ENCODE measurements around the gene TATDN3.

The TATDN3 gene

DNA sequence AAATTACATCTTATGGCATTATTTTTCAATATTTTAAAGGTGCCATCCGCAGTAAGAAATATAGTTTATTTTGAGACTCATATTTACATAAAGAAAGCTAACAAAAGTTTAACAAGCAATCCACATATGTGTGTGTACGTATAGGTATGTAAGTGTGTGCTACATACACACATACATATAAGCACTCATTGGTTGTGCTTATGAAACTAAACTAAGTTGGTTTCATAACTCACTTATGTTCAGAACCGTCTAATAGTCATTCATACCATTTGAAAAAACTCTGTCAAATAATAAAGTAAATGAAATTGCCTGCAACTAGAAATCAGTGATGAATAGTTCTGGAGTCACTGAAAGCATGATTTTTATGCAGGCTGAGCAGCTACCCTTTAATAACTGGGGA is 14.1 kb downstream of the TATDN3 start:
- Histone ChIP-seq H4K20me1 (ENCODE audit: insufficient read depth, low read length) (no peaks in the 10 kb centered on the region), H3K9ac (ENCODE audit: low read length) (no peak overlapping the region), H3K4me1 (ENCODE audit: insufficient read depth, low read length, severe bottlenecking) (no peaks in the 10 kb centered on the region), H3K4me3 (ENCODE audit: low read depth, low read length, poor library complexity, severe bottlenecking) (no peak overlapping the region), H3K36me3 (ENCODE audit: insufficient read depth, low read length) (peaks cover 48% of the 10 kb centered on the region), H3K79me2 (ENCODE audit: insufficient read depth, low read length) (no peaks in the 10 kb centered on the region), H3K27me3 (ENCODE audit: insufficient read depth, low read length) (no peaks in the 10 kb centered on the region), H3K27ac (ENCODE audit: low read depth, low read length, poor library complexity, severe bottlenecking) (no peak overlapping the region), H2AFZ (ENCODE audit: low read length) (no peak overlapping the region), H3F3A (ENCODE audit: insufficient read depth, low read length) (no peaks in the 10 kb centered on the region), H3K9me2 (ENCODE audit: low read depth, low read length) (no peaks in the 10 kb centered on the region), H3K4me2 (ENCODE audit: low read length) (no peak overlapping the region), H3K9me3 (ENCODE audit: low read length) (no peaks in the 10 kb centered on the region)
- no peak for TF ChIP-seq EZH2 (IDR thresholded peaks at IDR 0.05; ENCODE audit: borderline replicate concordance, low read length)
- TF ChIP-seq, protein P1, sequence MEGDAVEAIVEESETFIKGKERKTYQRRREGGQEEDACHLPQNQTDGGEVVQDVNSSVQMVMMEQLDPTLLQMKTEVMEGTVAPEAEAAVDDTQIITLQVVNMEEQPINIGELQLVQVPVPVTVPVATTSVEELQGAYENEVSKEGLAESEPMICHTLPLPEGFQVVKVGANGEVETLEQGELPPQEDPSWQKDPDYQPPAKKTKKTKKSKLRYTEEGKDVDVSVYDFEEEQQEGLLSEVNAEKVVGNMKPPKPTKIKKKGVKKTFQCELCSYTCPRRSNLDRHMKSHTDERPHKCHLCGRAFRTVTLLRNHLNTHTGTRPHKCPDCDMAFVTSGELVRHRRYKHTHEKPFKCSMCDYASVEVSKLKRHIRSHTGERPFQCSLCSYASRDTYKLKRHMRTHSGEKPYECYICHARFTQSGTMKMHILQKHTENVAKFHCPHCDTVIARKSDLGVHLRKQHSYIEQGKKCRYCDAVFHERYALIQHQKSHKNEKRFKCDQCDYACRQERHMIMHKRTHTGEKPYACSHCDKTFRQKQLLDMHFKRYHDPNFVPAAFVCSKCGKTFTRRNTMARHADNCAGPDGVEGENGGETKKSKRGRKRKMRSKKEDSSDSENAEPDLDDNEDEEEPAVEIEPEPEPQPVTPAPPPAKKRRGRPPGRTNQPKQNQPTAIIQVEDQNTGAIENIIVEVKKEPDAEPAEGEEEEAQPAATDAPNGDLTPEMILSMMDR (IDR thresholded peaks at IDR 0.05; ENCODE audit: low read length) = no peak

DNA sequence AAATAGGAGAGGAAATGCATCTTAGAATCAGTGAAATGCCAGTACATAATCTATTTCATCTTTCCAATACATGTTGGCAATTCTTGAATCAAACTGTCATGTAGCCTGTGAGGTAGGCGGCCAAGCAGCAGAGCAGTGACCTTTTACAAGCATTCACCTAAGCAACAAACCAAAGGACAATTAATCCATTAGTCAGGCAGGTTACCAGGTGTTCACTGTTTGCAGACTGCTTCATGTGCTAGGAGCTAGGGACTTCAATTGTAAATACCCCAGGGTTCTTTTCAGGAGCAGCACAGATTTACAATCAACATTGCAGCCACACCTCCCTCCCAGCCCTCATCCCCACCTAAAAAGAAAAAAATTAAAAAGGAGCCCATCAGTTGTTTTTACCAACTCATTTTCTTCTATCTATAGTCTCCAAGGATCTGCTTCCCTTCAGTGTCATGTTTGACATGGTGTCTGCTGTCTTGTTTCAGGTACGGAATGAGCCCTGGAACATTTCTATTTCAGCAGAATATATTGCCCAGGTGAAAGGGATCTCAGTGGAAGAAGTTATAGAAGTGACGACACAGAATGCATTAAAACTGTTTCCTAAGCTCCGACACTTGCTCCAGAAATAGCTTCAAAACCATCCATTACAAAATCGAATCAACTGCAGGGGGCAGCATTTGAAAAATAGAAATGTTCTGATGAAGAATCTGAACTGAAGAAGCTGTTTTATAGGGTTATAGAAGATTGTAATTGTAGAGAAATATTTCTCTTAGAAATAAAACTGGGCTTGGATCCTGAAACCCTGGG is 23.0 kb downstream of the TATDN3 start:
- Histone ChIP-seq H3K9ac (ENCODE audit: low read length) (no peak overlapping the region), H3K36me3 (ENCODE audit: insufficient read depth, low read length) (no peaks in the 10 kb centered on the region; the same call in 1 of the 2 replicates), H3K9me2 (ENCODE audit: low read depth, low read length) (no peaks in the 10 kb centered on the region)

DNA sequence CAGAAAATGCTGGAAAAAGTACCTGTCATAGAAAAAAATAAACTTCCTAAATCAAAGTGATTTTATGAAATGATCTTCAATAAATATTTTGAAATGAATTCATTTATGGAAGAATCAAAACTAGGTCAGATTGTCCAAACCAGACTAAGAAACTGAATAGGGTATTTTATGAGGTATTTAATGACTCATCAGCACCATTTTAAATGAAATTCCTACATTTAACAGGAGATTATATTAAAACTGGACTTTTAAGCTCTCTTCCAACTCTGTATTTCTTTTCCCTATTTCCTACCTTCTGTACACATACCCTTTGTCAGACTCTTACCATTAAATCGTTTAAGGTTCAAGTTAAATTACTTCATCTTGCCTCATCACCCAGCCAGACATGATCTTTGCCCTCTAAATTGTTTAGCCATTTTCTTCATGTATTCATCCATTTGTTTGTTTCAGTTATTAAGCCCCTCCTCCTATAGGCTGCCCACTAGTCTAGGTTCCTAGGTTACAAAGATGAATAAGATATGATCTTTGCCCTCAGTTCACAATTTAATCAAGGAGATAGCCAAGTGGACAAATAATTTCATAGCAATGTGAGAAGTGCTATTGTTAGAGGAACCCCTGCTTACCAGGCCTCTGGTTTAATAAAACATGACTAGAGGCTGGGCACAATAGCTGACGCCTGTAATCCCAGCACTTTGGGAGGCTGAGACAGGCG is 25.0 kb downstream of the TATDN3 start:
- no peak overlapping the region for H3K9ac ChIP-seq (ENCODE audit: low read length)
- H3K36me3 ChIP-seq (ENCODE audit: insufficient read depth, low read length) = no peaks in the 10 kb centered on the region; the same call in 1 of the 2 replicates
- no peaks in the 10 kb centered on the region for H3K9me3 ChIP-seq (ENCODE audit: low read length)
- no peak overlapping the region for H3K4me2 ChIP-seq (ENCODE audit: low read length)
- no peaks in the 10 kb centered on the region for H4K20me1 ChIP-seq (ENCODE audit: insufficient read depth, low read length)
- H3K27me3 ChIP-seq (ENCODE audit: insufficient read depth, low read length) = no peaks in the 10 kb centered on the region
- no peak overlapping the region for H2AFZ ChIP-seq (ENCODE audit: low read length)
- H3K4me1 ChIP-seq (ENCODE audit: insufficient read depth, low read length, severe bottlenecking) = peaks cover 18% of the 10 kb centered on the region
- H3K4me3 ChIP-seq (ENCODE audit: low read depth, low read length, poor library complexity, severe bottlenecking) = no peak overlapping the region
- H3K79me2 ChIP-seq (ENCODE audit: insufficient read depth, low read length) = no peaks in the 10 kb centered on the region
- no peaks in the 10 kb centered on the region for H3K9me2 ChIP-seq (ENCODE audit: low read depth, low read length)
- H3F3A ChIP-seq (ENCODE audit: insufficient read depth, low read length) = no peaks in the 10 kb centered on the region
- TF ChIP-seq EZH2 (IDR thresholded peaks at IDR 0.05; ENCODE audit: borderline replicate concordance, low read length) = no peak
- TF ChIP-seq, protein P1 (IDR thresholded peaks at IDR 0.05; ENCODE audit: low read length) = no peak
- H3K27ac ChIP-seq (ENCODE audit: low read depth, low read length, poor library complexity, severe bottlenecking) = no peak overlapping the region

More for the DNA sequence above, 23.0 kb downstream of the TATDN3 start:
- no peak overlapping the region for H3K4me3 ChIP-seq (ENCODE audit: low read depth, low read length, poor library complexity, severe bottlenecking)
- no peaks in the 10 kb centered on the region for H3F3A ChIP-seq (ENCODE audit: insufficient read depth, low read length)
- no peak overlapping the region for H2AFZ ChIP-seq (ENCODE audit: low read length)
- no peaks in the 10 kb centered on the region for H3K9me3 ChIP-seq (ENCODE audit: low read length)
- H3K4me2 ChIP-seq (ENCODE audit: low read length) = no peak overlapping the region
- H3K27ac ChIP-seq (ENCODE audit: low read depth, low read length, poor library complexity, severe bottlenecking) = no peak overlapping the region
- TF ChIP-seq, protein P1 (IDR thresholded peaks at IDR 0.05; ENCODE audit: low read length) = peak; percentile 48; the same call in 1 of the 2 replicates
- TF ChIP-seq EZH2 (IDR thresholded peaks at IDR 0.05; ENCODE audit: borderline replicate concordance, low read length) = no peak
- H3K79me2 ChIP-seq (ENCODE audit: insufficient read depth, low read length) = no peaks in the 10 kb centered on the region
- H3K4me1 ChIP-seq (ENCODE audit: insufficient read depth, low read length, severe bottlenecking) = peaks cover 8% of the 10 kb centered on the region
- no peaks in the 10 kb centered on the region for H4K20me1 ChIP-seq (ENCODE audit: insufficient read depth, low read length)
- no peaks in the 10 kb centered on the region for H3K27me3 ChIP-seq (ENCODE audit: insufficient read depth, low read length)
